H1 (cell line): ENCODE measurements around the gene TRIM14. TPM values are rescaled to one million over a fixed set of nuclear protein-coding genes. Genes with fewer than 3 reads are reported as not detected.

ENCODE experiments used
- CTCF ChIA-PET: fragments of 300-600 bp; sonication (Branson Sonifier 250); formaldehyde crosslinking; loops from one replicate; lab custom pipeline; 2021; ENCODE audit not compliant: partially characterized antibody; lab: Charles Lee
- POLR2A ChIA-PET: fragments of 300-600 bp; sonication (Branson Sonifier 250); formaldehyde crosslinking; loops from one replicate; lab custom pipeline; 2021; ENCODE audit warnings: inconsistent platforms; ENCODE audit not compliant: partially characterized antibody; lab: Charles Lee
- DNase-seq, 2 experiments: peaks; one replicate each; pipeline versions ENCODE4 v3.0.0 to v3.0.0-alpha.2; 2010 to 2022; ENCODE audit warnings: low spot score in 2 of 2, low read depth in 1 of 2, mixed read lengths in 1 of 2
- FAIRE-seq: peaks from 2 replicates; lab custom pipeline; 2011; peaks lifted over from hg19 to GRCh38; lab: Jason Lieb, UNC
- H2AFZ ChIP-seq: 2 replicates; pipeline ENCODE4 v1.8.1; 2012; ENCODE audit warnings: low read length, inconsistent platforms
- H2AK5ac ChIP-seq: 2 replicates; pipeline ENCODE4 v1.6.1; 2013; ENCODE audit warnings: low read depth, low read length
- H2BK120ac ChIP-seq: replicated peaks from 2 replicates; pipeline ENCODE3; 2013; ENCODE audit warnings: low read depth, low read length, inconsistent platforms
- H2BK12ac ChIP-seq: 2 replicates; pipeline ENCODE4 v1.6.1; 2013; ENCODE audit warnings: low read depth, low read length
- H2BK15ac ChIP-seq: 2 replicates; pipeline ENCODE4 v1.6.1; 2013; ENCODE audit warnings: low read length
- H2BK20ac ChIP-seq: 2 replicates; pipeline ENCODE4 v1.6.1; 2013; ENCODE audit warnings: low read length
- H2BK5ac ChIP-seq: 2 replicates; pipeline ENCODE4 v1.6.1; 2013; ENCODE audit warnings: low read depth, low read length
- H3K14ac ChIP-seq: 2 replicates; pipeline ENCODE4 v1.6.1; 2013; ENCODE audit warnings: inconsistent platforms; ENCODE audit not compliant: insufficient read length
- H3K18ac ChIP-seq: 2 replicates; pipeline ENCODE4 v1.6.1; 2013; ENCODE audit warnings: low read length; ENCODE audit errors: extremely low read depth
- H3K23ac ChIP-seq: 2 replicates; pipeline ENCODE4 v1.6.1; 2013; ENCODE audit warnings: inconsistent platforms; ENCODE audit not compliant: insufficient read length
- H3K23me2 ChIP-seq: 2 replicates; pipeline ENCODE4 v1.6.1; 2013; ENCODE audit warnings: low read depth, low read length
- H3K27ac ChIP-seq: 2 replicates; pipeline ENCODE4 v1.6.1; 2011; ENCODE audit warnings: low read depth, low read length, inconsistent platforms
- H3K27me3 ChIP-seq, 4 experiments: replicated peaks in 1 of 4; 1 replicate in 1 of 4; 2 replicates in 3 of 4; pipeline versions ENCODE4 v1.6.1 to v1.8.1; 2011 to 2013; ENCODE audit warnings: low read length in 3 of 4, mild to moderate bottlenecking in 3 of 4, inconsistent platforms in 2 of 4, mixed read lengths in 2 of 4, moderate library complexity in 1 of 4; ENCODE audit not compliant: control insufficient read depth in 3 of 4, insufficient read depth in 3 of 4; ENCODE audit errors: extremely low read depth in 1 of 4
- H3K36me3 ChIP-seq, 4 experiments: 2 replicates each; pipeline versions ENCODE4 v1.6.1 to v1.8.1; 2011 to 2013; ENCODE audit warnings: mild to moderate bottlenecking in 4 of 4, low read length in 3 of 4, moderate library complexity in 2 of 4, control low read depth in 1 of 4, inconsistent platforms in 1 of 4; ENCODE audit not compliant: insufficient read depth in 4 of 4, control insufficient read depth in 2 of 4
- H3K4ac ChIP-seq: replicated peaks from 2 replicates; pipeline ENCODE3; 2013; ENCODE audit warnings: low read length, low read depth, mixed read lengths, inconsistent platforms; ENCODE audit not compliant: insufficient read length
- H3K4me1 ChIP-seq, 4 experiments: replicated peaks in 1 of 4; 1 replicate in 1 of 4; 2 replicates in 3 of 4; pipeline versions ENCODE4 v1.6.1 to v1.8.1; 2011 to 2013; ENCODE audit warnings: low read length in 3 of 4, inconsistent platforms in 2 of 4, mixed read lengths in 1 of 4; ENCODE audit not compliant: insufficient read depth in 4 of 4, control insufficient read depth in 3 of 4
- H3K4me2 ChIP-seq, 2 experiments: 2 replicates each; pipeline versions ENCODE4 v1.6.1 to v1.8.1; 2011 to 2013; ENCODE audit warnings: low read depth in 2 of 2, low read length in 2 of 2, control low read depth in 1 of 2, inconsistent platforms in 1 of 2, mild to moderate bottlenecking in 1 of 2; ENCODE audit not compliant: insufficient read depth in 1 of 2
- H3K4me3 ChIP-seq, 4 experiments: fragments of 200-600, 300-600 bp in 1 of 4; sonication (generic), shearing (Covaris generic), sonication (Bioruptor Twin) in 1 of 4; 2 replicates each; pipeline versions ENCODE4 v1.5.1 to v1.8.1; 2011 to 2016; ENCODE audit warnings: low read length in 4 of 4, low read depth in 3 of 4, control low read depth in 2 of 4, inconsistent platforms in 2 of 4, mild to moderate bottlenecking in 2 of 4, mixed read lengths in 1 of 4, moderate library complexity in 1 of 4; ENCODE audit not compliant: insufficient read depth in 2 of 4; ENCODE audit errors: extremely low read depth in 1 of 4
- H3K56ac ChIP-seq: replicated peaks from 2 replicates; pipeline ENCODE3; 2013; ENCODE audit warnings: low read depth, mild to moderate bottlenecking, mixed read lengths, low read length, inconsistent platforms; ENCODE audit not compliant: insufficient read length
- H3K79me1 ChIP-seq: 2 replicates; pipeline ENCODE4 v1.6.1; 2013; ENCODE audit warnings: low read depth, low read length, control low read depth
- H3K79me2 ChIP-seq, 2 experiments: 2 replicates each; pipeline versions ENCODE4 v1.6.1 to v1.8.1; 2012 to 2013; ENCODE audit warnings: low read length in 2 of 2, mild to moderate bottlenecking in 2 of 2, inconsistent platforms in 1 of 2; ENCODE audit not compliant: insufficient read depth in 2 of 2, control insufficient read depth in 1 of 2
- H3K9ac ChIP-seq, 4 experiments: replicated peaks in 1 of 4; 1 replicate in 1 of 4; 2 replicates in 3 of 4; pipeline versions ENCODE4 v1.6.1 to v1.8.1; 2011 to 2013; ENCODE audit warnings: low read depth in 3 of 4, low read length in 3 of 4, control low read depth in 2 of 4, mild to moderate bottlenecking in 2 of 4, moderate library complexity in 2 of 4, inconsistent platforms in 1 of 4; ENCODE audit errors: extremely low read depth in 1 of 4
- H3K9me3 ChIP-seq, 2 experiments: 2 replicates each; pipeline versions ENCODE4 v1.6.1 to v1.8.1; 2012 to 2013; ENCODE audit warnings: mild to moderate bottlenecking in 2 of 2, moderate library complexity in 2 of 2, control low read depth in 1 of 2, inconsistent platforms in 1 of 2, low read depth in 1 of 2, low read length in 1 of 2, mixed read lengths in 1 of 2; ENCODE audit not compliant: insufficient read depth in 2 of 2
- H4K20me1 ChIP-seq, 2 experiments: replicated peaks in 1 of 2; 2 replicates each; pipeline versions ENCODE3 to v1.8.1; 2011 to 2013; ENCODE audit warnings: inconsistent platforms in 2 of 2, low read length in 2 of 2, mild to moderate bottlenecking in 1 of 2; ENCODE audit not compliant: insufficient read depth in 2 of 2, control insufficient read depth in 1 of 2
- H4K5ac ChIP-seq: 2 replicates; pipeline ENCODE4 v1.6.1; 2013; ENCODE audit warnings: low read length, low read depth, mixed read lengths, inconsistent platforms; ENCODE audit not compliant: insufficient read length
- H4K8ac ChIP-seq: 2 replicates; pipeline ENCODE4 v1.8.0; 2013; ENCODE audit warnings: mild to moderate bottlenecking, moderate library complexity, low read length, inconsistent platforms; ENCODE audit not compliant: insufficient read depth; ENCODE audit errors: extremely low read depth
- H4K91ac ChIP-seq: replicated peaks from 2 replicates; pipeline ENCODE3; 2013; ENCODE audit warnings: low read length, mixed read lengths, inconsistent platforms; ENCODE audit not compliant: insufficient read length
- CBX5 ChIP-seq: fragments of 300-800, 300-1000 bp; sonication (generic); IDR thresholded peaks from 2 replicates; pipeline ENCODE4 v1.7.1; 2016; ENCODE audit warnings: antibody characterized with exemption, low read length, low read depth
- CBX8 ChIP-seq: fragments of 300-800, 300-1000 bp; sonication (generic); IDR thresholded peaks from 2 replicates; pipeline ENCODE4 v1.7.1; 2016; ENCODE audit warnings: low read depth, low read length, borderline replicate concordance
- CHD2 ChIP-seq: IDR thresholded peaks from 2 replicates; pipeline ENCODE4 v1.6.1; 2012; ENCODE audit warnings: low read length, improper control_type of control experiment
- GTF2F1 ChIP-seq: IDR thresholded peaks from 2 replicates; pipeline ENCODE4 v1.6.1; 2012; ENCODE audit warnings: low read depth, low read length, improper control_type of control experiment, borderline replicate concordance
- HDAC6 ChIP-seq: IDR thresholded peaks from one replicate; pipeline ENCODE4 v1.7.1; 2012; ENCODE audit warnings: low read depth, mild to moderate bottlenecking, inconsistent platforms, low read length, moderate library complexity
- MAFK ChIP-seq: IDR thresholded peaks from 2 replicates; pipeline ENCODE4 v1.6.1; 2012; ENCODE audit warnings: low read depth, mild to moderate bottlenecking, improper control_type of control experiment, low read length
- NRF1 ChIP-seq: IDR thresholded peaks from 2 replicates; pipeline ENCODE4 v1.6.1; 2011; ENCODE audit warnings: mild to moderate bottlenecking, low read depth, low read length, improper control_type of control experiment
- POU5F1 ChIP-seq: IDR thresholded peaks from 2 replicates; pipeline ENCODE4 v1.6.1; 2011; ENCODE audit warnings: low read depth, mild to moderate bottlenecking, low read length, moderate library complexity
- SIN3A ChIP-seq, 2 experiments: IDR thresholded peaks in 1 of 2; conservative IDR thresholded peaks in 1 of 2; 2 replicates each; pipeline ENCODE4 v1.6.1; 2011 to 2012; ENCODE audit warnings: low read length in 2 of 2, improper control_type of control experiment in 1 of 2, low read depth in 1 of 2, mild to moderate bottlenecking in 1 of 2
- SIX5 ChIP-seq: IDR thresholded peaks from 2 replicates; pipeline ENCODE4 v1.6.1; 2011; ENCODE audit warnings: mild to moderate bottlenecking, low read depth, low read length
- SP1 ChIP-seq: IDR thresholded peaks from 2 replicates; pipeline ENCODE4 v1.6.1; 2011; ENCODE audit warnings: low read depth, low read length
- TBP ChIP-seq: IDR thresholded peaks from 2 replicates; pipeline ENCODE4 v1.6.1; 2011; ENCODE audit warnings: low read depth, low read length, improper control_type of control experiment
- TCF12 ChIP-seq: IDR thresholded peaks from 2 replicates; pipeline ENCODE4 v1.6.1; 2011; ENCODE audit warnings: low read depth, mild to moderate bottlenecking, low read length
- WGBS, 2 experiments: shearing (Covaris generic) in 1 of 2; methylation state at CpG; one replicate each; pipeline versions ENCODE4 v1.1.6 to v1.1.7; 2013 to 2015; ENCODE audit warnings: low lambda C conversion rate in 2 of 2, mixed read lengths in 2 of 2, inconsistent platforms in 1 of 2, low coverage in 1 of 2, missing lambda C conversion rate in 1 of 2; ENCODE audit not compliant: insufficient replicate concordance in 2 of 2, insufficient coverage in 1 of 2, insufficient read length in 1 of 2; ENCODE audit errors: extremely low coverage in 1 of 2, missing lambda C conversion rate in 1 of 2; 5-methylcytosine and 5-hydroxymethylcytosine counted together
- polyA plus RNA-seq, 7 experiments: library from polyadenylated mRNA; depleted of rRNA in 3 of 7; stranded (reverse) in 5 of 7; unstranded in 2 of 7; fragments of >200 nt in 5 of 7; fragments of 200-250 nt in 2 of 7; gene quantifications; 1 replicate in 5 of 7; 2 replicates in 1 of 7; 4 replicates in 1 of 7; pipeline versions ENCODE4 v1.2.1 to v1.2.3, GENCODE V29; 2011 to 2013; ENCODE audit warnings: missing spikeins in 2 of 7, mixed read lengths in 2 of 7
- total RNA-seq: library from RNA; stranded (reverse); fragmentation: NEBNext Ultra II Directional; extraction: Animal tissue kit (Norgen Biotek cat#: 25700); gene quantifications from 2 replicates; pipeline ENCODE4 v1.2.1, GENCODE V29; 2021
- TF ChIP-seq, protein P1 (sequence below): IDR thresholded peaks from 2 replicates; pipeline ENCODE4 v1.6.1; 2011; ENCODE audit warnings: low read depth, mild to moderate bottlenecking, low read length; ENCODE audit not compliant: insufficient read depth

Gene TRIM14
- total and polyA plus RNA-seq, 2 of the 8 experiments (the other 6 are each of a cell fraction or from before 2014, with no cell fraction given) = 9.2 to 19.4 TPM

- Histone ChIP-seq H3K79me2 (no peaks in the 10 kb centered on the region; a peak in 1 of 4 replicates), H3K4me2 (no peak overlapping the region), H3K4me3 (no peak overlapping the region), H3K9me3 (no peaks in the 10 kb centered on the region), H4K20me1 (peaks cover 1 to 6% of the 10 kb centered on the region in 2 experiments), H2AK5ac (0 out of 2 replicates have a peak overlapping the region, but pooled peaks have one; percentile 54), H3K23me2 (no peaks in the 10 kb centered on the region), H3K79me1 (no peaks in the 10 kb centered on the region), H3K23ac (no peak overlapping the region), H3K4me1 (peaks cover 0 to 11% (median 6%) of the 10 kb centered on the region in 4 experiments; a peak in 4 of 7 replicates), H2BK20ac (no peak overlapping the region; the same call in 1 of the 2 replicates), H4K91ac (no peak overlapping the region), H3K9ac (no peak overlapping the region), H3K18ac (no peak overlapping the region), H3K4ac (no peak overlapping the region), H2BK12ac (peak overlapping the region; percentile 89; the same call in 1 of the 2 replicates), H4K5ac (no peak overlapping the region), H2BK120ac (no peak overlapping the region), H3K14ac (no peak overlapping the region), H2BK15ac (no peak overlapping the region), H3K27me3 (no peaks in the 10 kb centered on the region), H4K8ac (no peak overlapping the region), H2AFZ (no peak overlapping the region), H2BK5ac (no peak overlapping the region), H3K56ac (no peak overlapping the region), H3K27ac (no peak overlapping the region), H3K36me3 (peaks cover 0 to under 1% (median 0%) of the 10 kb centered on the region in 4 experiments; a peak in 3 of 8 replicates)
- TF ChIP-seq SIN3A (conservative IDR thresholded peaks at IDR 0.05 in 1 of 2, IDR thresholded peaks at IDR 0.05 in 1 of 2; ENCODE audit: low read depth in 1 of 2, low read length in 2 of 2) (no peak), SIX5 (no peak), CBX5 (no peak), HDAC6 (no peak), TCF12 (no peak), NRF1 (no peak), SP1 (no peak), CHD2 (no peak), MAFK (no peak), TBP (no peak), GTF2F1 (no peak), POU5F1 (no peak), CBX8 (no peak)
- TF ChIP-seq, protein P1, sequence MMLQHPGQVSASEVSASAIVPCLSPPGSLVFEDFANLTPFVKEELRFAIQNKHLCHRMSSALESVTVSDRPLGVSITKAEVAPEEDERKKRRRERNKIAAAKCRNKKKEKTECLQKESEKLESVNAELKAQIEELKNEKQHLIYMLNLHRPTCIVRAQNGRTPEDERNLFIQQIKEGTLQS = no peak
- FAIRE-seq (no peak), DNase-seq (no peak)
- ChIA-PET POLR2A (interaction anchor here (0.6 kb wide), 1 partner anchor 190 kb away, joined by 3 read pairs; no protein-coding TSS in a partner anchor), CTCF (interaction anchor here (0.7 to 1.9 kb wide), 6 partner anchors 17 to 188 kb away, joined by 3 to 9 read pairs (median 4); no protein-coding TSS in a partner anchor)
- 84 to 100% methylated on average over 1 to 3 of the region's 6 CpGs for WGBS, 2 experiments
Measured at GRCh38 chr9:98075332-98075805, 43.7 kb downstream of the TRIM14 start.
